Loucy (cell line): ENCODE measurements around the gene PTPN9.

Experiments
- H2AFZ ChIP-seq: fragments of 200-600 bp; sonication (generic); 2 replicates; pipeline ENCODE4 v1.6.0; 2016; ENCODE audit warnings: antibody characterized with exemption, mild to moderate bottlenecking, low read length, moderate library complexity
- H3F3A ChIP-seq: fragments of 200-600 bp; 2 replicates; pipeline ENCODE4 v1.6.0; 2016; ENCODE audit warnings: antibody characterized with exemption, low read depth, mild to moderate bottlenecking
- H3K27me3 ChIP-seq: fragments of 200-600 bp; sonication (generic); 2 replicates; pipeline ENCODE4 v1.6.1; 2014; ENCODE audit warnings: low read length, mild to moderate bottlenecking; ENCODE audit not compliant: insufficient read depth, poor library complexity, severe bottlenecking
- H3K36me3 ChIP-seq: fragments of 200-600 bp; sonication (generic); 2 replicates; pipeline ENCODE4 v1.6.1; 2016; ENCODE audit warnings: low read length; ENCODE audit not compliant: insufficient read depth
- H3K4me1 ChIP-seq: fragments of 200-600 bp; sonication (generic); 2 replicates; pipeline ENCODE4 v1.5.1; 2014; ENCODE audit warnings: low read length, mild to moderate bottlenecking; ENCODE audit not compliant: insufficient read depth, poor library complexity, severe bottlenecking
- H3K4me2 ChIP-seq: fragments of 200-600 bp; sonication (generic); 2 replicates; pipeline ENCODE4 v1.6.0; 2014; ENCODE audit warnings: antibody characterized with exemption, low read length, low read depth, mild to moderate bottlenecking; ENCODE audit not compliant: poor library complexity, severe bottlenecking
- H3K4me3 ChIP-seq: fragments of 200-600 bp; sonication (generic); 2 replicates; pipeline ENCODE4 v1.5.1; 2014; ENCODE audit warnings: low read length, mild to moderate bottlenecking, mixed read lengths; ENCODE audit not compliant: poor library complexity, severe bottlenecking
- H3K79me2 ChIP-seq: fragments of 200-600 bp; sonication (generic); 2 replicates; pipeline ENCODE4 v1.6.1; 2014; ENCODE audit warnings: low read length; ENCODE audit not compliant: insufficient read depth
- H3K9ac ChIP-seq: fragments of 200-600 bp; sonication (generic); 2 replicates; pipeline ENCODE4 v1.6.0; 2014; ENCODE audit warnings: mild to moderate bottlenecking, low read depth, low read length, moderate library complexity; ENCODE audit not compliant: poor library complexity, severe bottlenecking
- H3K9me2 ChIP-seq: fragments of 200-600 bp; sonication (generic); replicated peaks from 2 replicates; pipeline ENCODE4 v1.6.1; 2016; ENCODE audit warnings: low read depth, low read length, mixed read lengths
- H3K9me3 ChIP-seq: fragments of 200-600 bp; sonication (generic); 2 replicates; pipeline ENCODE4 v1.6.1; 2014; ENCODE audit warnings: mild to moderate bottlenecking, antibody characterized with exemption, low read length, low read depth; ENCODE audit not compliant: insufficient read depth
- H4K20me1 ChIP-seq: fragments of 200-600 bp; sonication (generic); 2 replicates; pipeline ENCODE4 v1.6.0; 2014; ENCODE audit warnings: antibody characterized with exemption, low read length, mild to moderate bottlenecking; ENCODE audit not compliant: insufficient read depth, poor library complexity, severe bottlenecking
- CTCF ChIP-seq: fragments of 200-600 bp; sonication (generic); conservative IDR thresholded peaks from 2 replicates; pipeline ENCODE4 v1.5.1; 2014; ENCODE audit warnings: mild to moderate bottlenecking, antibody characterized with exemption, low read length
- EZH2phosphoT487 ChIP-seq: fragments of 200-600 bp; IDR thresholded peaks from 2 replicates; pipeline ENCODE4 v1.6.1; 2018; ENCODE audit warnings: antibody characterized with exemption, mild to moderate bottlenecking, moderate library complexity, borderline replicate concordance

The PTPN9 gene

GRCh38 chr15:75455424-75455981, 123.6 kb downstream of the PTPN9 start:
- Histone ChIP-seq H3K27me3 (no peaks in the 10 kb centered on the region), H3K36me3 (no peaks in the 10 kb centered on the region), H4K20me1 (peaks cover 7% of the 10 kb centered on the region), H3K9me2 (no peaks in the 10 kb centered on the region), H2AFZ (peak overlapping the region; percentile 95), H3K4me1 (peaks cover 17% of the 10 kb centered on the region), H3K79me2 (peaks cover 8% of the 10 kb centered on the region; the same call in 1 of the 2 replicates), H3K4me3 (peak overlapping the region; percentile 87), H3K9ac (peak overlapping the region; percentile 80), H3F3A (peaks cover 8% of the 10 kb centered on the region; the same call in 1 of the 2 replicates), H3K4me2 (peak overlapping the region; percentile 79), H3K9me3 (no peaks in the 10 kb centered on the region)
- TF ChIP-seq EZH2phosphoT487, result no peak
- TF ChIP-seq CTCF, result no peak

- Histone ChIP-seq H3K9me3 (no peaks in the 10 kb centered on the region), H3K9ac (peak overlapping the region; percentile 80), H3K4me3 (peak overlapping the region; percentile 87), H3F3A (peaks cover 8% of the 10 kb centered on the region; the same call in 1 of the 2 replicates), H3K9me2 (no peaks in the 10 kb centered on the region), H4K20me1 (peaks cover 15% of the 10 kb centered on the region), H3K4me1 (peaks cover 20% of the 10 kb centered on the region), H3K27me3 (no peaks in the 10 kb centered on the region), H2AFZ (peak overlapping the region; percentile 70; the same call in 1 of the 2 replicates), H3K4me2 (peak overlapping the region; percentile 79), H3K36me3 (no peaks in the 10 kb centered on the region), H3K79me2 (peaks cover 16% of the 10 kb centered on the region)
- no peak for TF ChIP-seq CTCF
- TF ChIP-seq EZH2phosphoT487, result no peak
Observed at GRCh38 chr15:75454471-75455378, 124.4 kb downstream of the PTPN9 start.

GRCh38 chr15:75453703-75454470, 125.2 kb downstream of the PTPN9 start:
- H3K9me3 ChIP-seq, result no peaks in the 10 kb centered on the region
- peaks cover 24% of the 10 kb centered on the region for H3K79me2 ChIP-seq
- peaks cover 8% of the 10 kb centered on the region; the same call in 1 of the 2 replicates for H3F3A ChIP-seq
- peaks cover 23% of the 10 kb centered on the region for H4K20me1 ChIP-seq
- peak overlapping the region; percentile 88 for H3K4me2 ChIP-seq
- H2AFZ ChIP-seq, result peak overlapping the region; percentile 63
- no peaks in the 10 kb centered on the region for H3K36me3 ChIP-seq
- TF ChIP-seq CTCF (no peak), EZH2phosphoT487 (no peak)
- H3K9me2 ChIP-seq, result no peaks in the 10 kb centered on the region
- peak overlapping the region; percentile 99 for H3K9ac ChIP-seq
- H3K27me3 ChIP-seq, result no peaks in the 10 kb centered on the region
- H3K4me1 ChIP-seq, result peaks cover 27% of the 10 kb centered on the region
- H3K4me3 ChIP-seq, result peak overlapping the region; percentile 87
